Endothelial cell of coronary artery (primary cell): ENCODE measurements around the gene PCDHB9. TPM values are rescaled to one million over a fixed set of nuclear protein-coding genes. Genes with fewer than 3 reads are reported as not detected.

Experiments used
- total RNA-seq: library from RNA; depleted of rRNA; stranded (reverse); fragments of >200 nt; gene quantifications from 2 replicates; pipeline ENCODE4 v1.2.3, GENCODE V29; 2014

The PCDHB9 gene
- total RNA-seq = 0.27 and 0.28 TPM in 2 replicates

GRCh38 chr5:141186897-141187512 is at the start of gene PCDHB9:
Gene PCDHB9 (plus strand): TSS chr5:141187161. CDS start chr5:141187319, 158 bp downstream.

GRCh38 chr5:141149812-141150211 is 37.1 kb upstream of the PCDHB9 start, which contains the start of gene PCDHB6:
Gene PCDHB6 (plus strand): TSS chr5:141150057. CDS start chr5:141150258, 201 bp downstream.

GRCh38 chr5:141172381-141173204 is 14.4 kb upstream of the PCDHB9 start, which contains the start of gene PCDHB7:
Gene PCDHB7 (plus strand): TSS chr5:141172644. CDS start chr5:141172836, 192 bp downstream.

GRCh38 chr5:141177577-141178191 is 9.3 kb upstream of the PCDHB9 start, which contains the start of gene PCDHB8:
Gene PCDHB8 (plus strand): TSS chr5:141177790. CDS start chr5:141178035, 245 bp downstream.

GRCh38 chr5:141182248-141182647 is 4.7 kb upstream of the PCDHB9 start, which contains the start of gene PCDHB16:
Gene PCDHB16 (plus strand): TSS chr5:141182387. CDS start chr5:141182560, 173 bp downstream.

GRCh38 chr5:141192110-141192725 is 5.3 kb downstream of the PCDHB9 start, which contains the start of gene PCDHB10:
Gene PCDHB10 (plus strand): TSS chr5:141192353. CDS start chr5:141192553, 200 bp downstream.

GRCh38 chr5:141199359-141200235 is 12.6 kb downstream of the PCDHB9 start, which contains the start of gene PCDHB11:
Gene PCDHB11 (plus strand): TSS chr5:141199627. CDS start chr5:141199775, 148 bp downstream.

GRCh38 chr5:141208478-141208877 is 21.5 kb downstream of the PCDHB9 start, which contains the start of gene PCDHB12:
Gene PCDHB12 (plus strand): TSS chr5:141208719. CDS start chr5:141208908, 189 bp downstream.

GRCh38 chr5:141213656-141214339 is 26.8 kb downstream of the PCDHB9 start, which contains the start of gene PCDHB13:
Gene PCDHB13 (plus strand): TSS chr5:141213919. CDS start chr5:141214124, 205 bp downstream.

GRCh38 chr5:141223112-141223783 is 36.3 kb downstream of the PCDHB9 start, which contains the start of gene PCDHB14:
Gene PCDHB14 (plus strand): TSS chr5:141223343. CDS start chr5:141223506, 163 bp downstream.

Other genes with a start within 250 kb of the PCDHB9 start
- gene PCDHAC2, start 220.7 kb upstream of the PCDHB9 start, total RNA-seq = 0.09 and 2.4 TPM in 2 replicates
- gene PCDHB1, start 135.8 kb upstream of the PCDHB9 start, total RNA-seq = not detected in 2 replicates
- 1.8 and 3.5 TPM in 2 replicates for gene PCDHB2, start 92.5 kb upstream of the PCDHB9 start, total RNA-seq
- 0.36 and 0.38 TPM in 2 replicates for gene PCDHB3, start 86.7 kb upstream of the PCDHB9 start, total RNA-seq
- gene PCDHB4, start 65.3 kb upstream of the PCDHB9 start, total RNA-seq = 0.09 TPM in 2 replicates
- 0.56 and 1.4 TPM in 2 replicates for gene PCDHB5, start 52.0 kb upstream of the PCDHB9 start, total RNA-seq
- gene PCDHB6, start 37.1 kb upstream of the PCDHB9 start, total RNA-seq = 0.09 TPM in 2 replicates
- 0.45 and 0.56 TPM in 2 replicates for gene PCDHB7, start 14.5 kb upstream of the PCDHB9 start, total RNA-seq
- 0.18 and 0.94 TPM in 2 replicates for gene PCDHB8, start 9.4 kb upstream of the PCDHB9 start, total RNA-seq
- 0.09 and 0.19 TPM in 2 replicates for gene PCDHB16, start 4.8 kb upstream of the PCDHB9 start, total RNA-seq
- 0.72 and 1.0 TPM in 2 replicates for gene PCDHB10, start 5.2 kb downstream of the PCDHB9 start, total RNA-seq
- gene PCDHB11, start 12.5 kb downstream of the PCDHB9 start, total RNA-seq = 0.38 and 0.99 TPM in 2 replicates
- gene PCDHB12, start 21.6 kb downstream of the PCDHB9 start, total RNA-seq = 0.47 and 0.54 TPM in 2 replicates
- gene PCDHB13, start 26.8 kb downstream of the PCDHB9 start, total RNA-seq = 0.99 and 1.6 TPM in 2 replicates
- gene PCDHB14, start 36.2 kb downstream of the PCDHB9 start, total RNA-seq = 1.3 and 1.6 TPM in 2 replicates
- 0.90 and 1.7 TPM in 2 replicates for gene PCDHB15, start 58.2 kb downstream of the PCDHB9 start, total RNA-seq
- 0.09 and 0.19 TPM in 2 replicates for gene SLC25A2, start 116.9 kb downstream of the PCDHB9 start, total RNA-seq
- gene TAF7, start 133.6 kb downstream of the PCDHB9 start, total RNA-seq = 71.7 and 90.4 TPM in 2 replicates
- gene PCDHGA1, start 143.4 kb downstream of the PCDHB9 start, total RNA-seq = 0.36 and 1.0 TPM in 2 replicates
- gene PCDHGA2, start 151.6 kb downstream of the PCDHB9 start, total RNA-seq = 0.90 and 3.0 TPM in 2 replicates
- gene PCDHGA3, start 156.7 kb downstream of the PCDHB9 start, total RNA-seq = 0.54 and 1.9 TPM in 2 replicates
- 0.99 and 2.0 TPM in 2 replicates for gene PCDHGB1, start 162.9 kb downstream of the PCDHB9 start, total RNA-seq
- gene PCDHGA4, start 167.9 kb downstream of the PCDHB9 start, total RNA-seq = 2.6 and 5.0 TPM in 2 replicates
- 2.0 and 2.2 TPM in 2 replicates for gene PCDHGB2, start 172.8 kb downstream of the PCDHB9 start, total RNA-seq
- 0.90 and 1.2 TPM in 2 replicates for gene PCDHGA5, start 177.0 kb downstream of the PCDHB9 start, total RNA-seq
- gene PCDHGB3, start 183.1 kb downstream of the PCDHB9 start, total RNA-seq = 3.1 and 4.0 TPM in 2 replicates
- gene PCDHGA6, start 186.7 kb downstream of the PCDHB9 start, total RNA-seq = 2.2 and 2.8 TPM in 2 replicates
- gene PCDHGA7, start 195.6 kb downstream of the PCDHB9 start, total RNA-seq = 1.4 and 2.2 TPM in 2 replicates
- gene PCDHGB4, start 200.5 kb downstream of the PCDHB9 start, total RNA-seq = 14.9 and 16.3 TPM in 2 replicates
- gene PCDHGA8, start 205.5 kb downstream of the PCDHB9 start, total RNA-seq = 1.3 and 2.4 TPM in 2 replicates
- 12.7 and 14.3 TPM in 2 replicates for gene PCDHGB5, start 210.8 kb downstream of the PCDHB9 start, total RNA-seq
- 1.6 and 3.1 TPM in 2 replicates for gene PCDHGA9, start 215.6 kb downstream of the PCDHB9 start, total RNA-seq
- 1.7 and 2.7 TPM in 2 replicates for gene PCDHGB6, start 220.9 kb downstream of the PCDHB9 start, total RNA-seq
- 3.3 and 3.9 TPM in 2 replicates for gene PCDHGA10, start 225.8 kb downstream of the PCDHB9 start, total RNA-seq
- 5.8 and 6.8 TPM in 2 replicates for gene PCDHGB7, start 230.5 kb downstream of the PCDHB9 start, total RNA-seq
- gene PCDHGA11, start 233.9 kb downstream of the PCDHB9 start, total RNA-seq = 7.2 and 10.1 TPM in 2 replicates
- gene PCDHGA12, start 243.3 kb downstream of the PCDHB9 start, total RNA-seq = 4.8 and 6.7 TPM in 2 replicates